GM23338 (cell line): ENCODE measurements around the gene SIN3B. TPM values are rescaled to one million over a fixed set of nuclear protein-coding genes. Genes with fewer than 3 reads are reported as not detected.

Experiments used
- ATAC-seq: fragments of 200-7000 bp; cut with Tn5 transposase; 3 replicates; pipeline ENCODE4 v1.9.1; 2020
- DNase-seq: peaks from one replicate; pipeline ENCODE4 v3.0.0-alpha.2; 2015; ENCODE audit warnings: low spot score
- H2AFZ ChIP-seq: fragments of 200-600 bp; sonication (generic); 2 replicates; pipeline ENCODE4 v1.8.0; 2016; ENCODE audit warnings: antibody characterized with exemption, mild to moderate bottlenecking, moderate library complexity
- H3F3A ChIP-seq: fragments of 200-600 bp; sonication (generic); replicated peaks from 2 replicates; pipeline ENCODE4 v1.8.0; 2017; ENCODE audit warnings: antibody characterized with exemption, mixed run types, low read depth
- H3K27ac ChIP-seq: fragments of 200-600 bp; sonication (generic); 2 replicates; pipeline ENCODE4 v1.6.1; 2016; ENCODE audit warnings: low read depth
- H3K27me3 ChIP-seq: fragments of 200-600 bp; sonication (generic); 2 replicates; pipeline ENCODE4 v1.8.0; 2016; ENCODE audit warnings: mild to moderate bottlenecking, mixed run types, moderate library complexity; ENCODE audit not compliant: insufficient read depth
- H3K36me3 ChIP-seq: fragments of 200-600 bp; sonication (generic); 2 replicates; pipeline ENCODE4 v1.8.0; 2016; ENCODE audit warnings: mild to moderate bottlenecking; ENCODE audit not compliant: insufficient read depth
- H3K4me1 ChIP-seq: fragments of 200-600 bp; sonication (generic); 2 replicates; pipeline ENCODE4 v1.8.0; 2016; ENCODE audit warnings: mild to moderate bottlenecking, moderate library complexity; ENCODE audit not compliant: insufficient read depth
- H3K4me2 ChIP-seq: fragments of 200-600 bp; sonication (generic); 2 replicates; pipeline ENCODE4 v1.7.1; 2017; ENCODE audit warnings: mixed run types
- H3K4me3 ChIP-seq: fragments of 200-600 bp; sonication (generic); 2 replicates; pipeline ENCODE4 v1.6.1; 2016; ENCODE audit warnings: mixed run types
- H3K79me2 ChIP-seq: fragments of 200-600 bp; sonication (generic); replicated peaks from 2 replicates; pipeline ENCODE4 v1.8.0; 2017; ENCODE audit warnings: mild to moderate bottlenecking; ENCODE audit not compliant: insufficient read depth
- H3K9me2 ChIP-seq: fragments of 200-600 bp; sonication (generic); 2 replicates; pipeline ENCODE4 v1.8.0; 2017; ENCODE audit not compliant: insufficient read depth
- H4K20me1 ChIP-seq: fragments of 200-600 bp; sonication (generic); replicated peaks from 2 replicates; pipeline ENCODE4 v1.8.0; 2017; ENCODE audit warnings: mild to moderate bottlenecking; ENCODE audit not compliant: insufficient read depth
- H3K27ac Mint-ChIP-seq: 2 replicates; pipeline ENCODE4 v1.8.0; 2020; ENCODE audit warnings: inconsistent platforms, mild to moderate bottlenecking, moderate library complexity, mixed read lengths
- H3K27me3 Mint-ChIP-seq: 3 replicates; pipeline ENCODE4 v1.8.0; 2022; ENCODE audit warnings: low read depth, mild to moderate bottlenecking, moderate library complexity, mixed read lengths, inconsistent platforms; ENCODE audit not compliant: insufficient read depth, poor library complexity
- H3K36me3 Mint-ChIP-seq: 3 replicates; pipeline ENCODE4 v1.8.0; 2021; ENCODE audit warnings: low read depth, mild to moderate bottlenecking, inconsistent platforms, moderate library complexity, mixed read lengths
- H3K4me1 Mint-ChIP-seq: 3 replicates; pipeline ENCODE4 v1.8.0; 2020; ENCODE audit warnings: mild to moderate bottlenecking, inconsistent platforms, mixed read lengths
- H3K4me3 Mint-ChIP-seq: 3 replicates; pipeline ENCODE4 v1.8.0; 2021; ENCODE audit warnings: moderate library complexity, mild to moderate bottlenecking, inconsistent platforms, mixed read lengths
- H3K9me3 Mint-ChIP-seq: 3 replicates; pipeline ENCODE4 v1.8.0; 2020; ENCODE audit warnings: moderate library complexity, mild to moderate bottlenecking, inconsistent platforms, mixed read lengths
- CREB1 ChIP-seq: fragments of 250-450 bp; sonication (Bioruptor Pico); IDR thresholded peaks from 2 replicates; pipeline ENCODE4 v1.5.0; 2020; ENCODE audit warnings: low read depth, mild to moderate bottlenecking, moderate library complexity
- CTCF ChIP-seq, 2 experiments: fragments of 200-600 bp in 1 of 2; sonication (generic) in 1 of 2; conservative IDR thresholded peaks; 2 replicates each; pipeline versions ENCODE4 v1.5.1 to v1.6.1; 2016 to 2017; ENCODE audit warnings: antibody characterized with exemption in 2 of 2, low read depth in 2 of 2, mild to moderate bottlenecking in 2 of 2, moderate library complexity in 1 of 2
- EZH2phosphoT487 ChIP-seq: fragments of 200-600 bp; sonication (generic); IDR thresholded peaks from one replicate; pipeline ENCODE4 v1.8.1; 2018; ENCODE audit warnings: antibody characterized with exemption; ENCODE audit not compliant: unreplicated experiment
- JUNB ChIP-seq: IDR thresholded peaks from one replicate; pipeline ENCODE4 v1.6.1; 2016; ENCODE audit warnings: antibody characterized with exemption; ENCODE audit not compliant: unreplicated experiment
- NANOG ChIP-seq: IDR thresholded peaks from 2 replicates; pipeline ENCODE4 v1.6.1; 2016; ENCODE audit warnings: antibody characterized with exemption, borderline replicate concordance
- ZNF114 ChIP-seq: fragments of 250-450 bp; sonication (Bioruptor Pico); IDR thresholded peaks from 2 replicates; pipeline ENCODE4 v1.5.0; 2020; ENCODE audit warnings: mild to moderate bottlenecking, moderate library complexity
- ZNF331 ChIP-seq: fragments of 250-450 bp; sonication (Bioruptor Pico); IDR thresholded peaks from 2 replicates; pipeline ENCODE4 v1.5.0; 2020; ENCODE audit warnings: low read depth, mild to moderate bottlenecking, moderate library complexity
- ZNF462 ChIP-seq: fragments of 250-450 bp; sonication (Bioruptor Pico); IDR thresholded peaks from 2 replicates; pipeline ENCODE4 v1.5.0; 2020; ENCODE audit warnings: mild to moderate bottlenecking, moderate library complexity
- polyA plus RNA-seq: library from polyadenylated mRNA; unstranded; fragments of >200 nt; fragmentation: Nextera tagmentation; extraction: Ambion mirVana; gene quantifications from 2 replicates; pipeline ENCODE4 v1.2.1, GENCODE V29; 2016
- total RNA-seq: library from RNA; depleted of rRNA; stranded (reverse); fragments of >200 nt; shearing (Covaris generic); gene quantifications from 2 replicates; pipeline ENCODE4 v1.2.3, GENCODE V29; 2014

The SIN3B gene
- total and polyA plus RNA-seq, 2 experiments from 2014 or later: 37.6 to 68.6 TPM

DNA sequence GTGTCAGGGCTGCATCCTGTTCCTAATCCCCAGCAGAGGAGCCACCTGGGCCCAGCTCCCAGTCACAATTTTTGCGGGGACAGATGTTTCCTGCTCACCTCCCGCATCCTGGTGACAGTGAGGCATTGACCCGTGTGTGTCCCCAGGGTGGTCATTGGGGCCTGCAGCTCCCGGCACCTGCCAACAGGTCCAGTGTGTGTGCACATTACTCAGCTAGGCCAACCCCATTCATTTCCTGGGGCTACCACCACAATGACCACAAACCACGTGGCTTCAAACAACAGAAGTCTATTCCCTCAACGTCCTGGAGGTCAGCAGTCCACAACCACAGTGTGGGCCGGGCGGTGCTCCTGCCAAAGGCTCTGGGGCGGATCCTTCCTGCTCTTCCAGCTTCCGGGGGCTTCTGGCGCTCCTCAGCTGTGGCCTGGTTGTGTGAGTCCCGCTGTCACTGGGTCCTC is 47.7 kb downstream of the SIN3B start:
- Histone ChIP-seq H3K27ac (no peak overlapping the region), H4K20me1 (no peaks in the 10 kb centered on the region; the same call in 1 of the 2 replicates), H3K4me3 (no peak overlapping the region), H3K4me2 (no peak overlapping the region), H3K9me2 (no peaks in the 10 kb centered on the region), H3K79me2 (peaks cover 15% of the 10 kb centered on the region), H2AFZ (no peak overlapping the region), H3K36me3 (peaks cover 2% of the 10 kb centered on the region; the same call in 1 of the 2 replicates), H3K27me3 (no peaks in the 10 kb centered on the region), H3K4me1 (no peaks in the 10 kb centered on the region), H3F3A (no peaks in the 10 kb centered on the region)
- Mint-ChIP-seq H3K9me3 (peaks cover 24% of the 10 kb centered on the region), H3K4me1 (no peaks in the 10 kb centered on the region), H3K36me3 (peaks cover 76% of the 10 kb centered on the region), H3K4me3 (no peak overlapping the region), H3K27me3 (peaks cover 11% of the 10 kb centered on the region), H3K27ac (no peak overlapping the region)
- ATAC-seq (no peak), DNase-seq (no peak)
- TF ChIP-seq JUNB (no peak), ZNF331 (CRISPR knock-in tag) (no peak), CREB1 (CRISPR knock-in tag) (no peak), ZNF114 (CRISPR knock-in tag) (no peak), CTCF (conservative IDR thresholded peaks at IDR 0.05; ENCODE audit: low read depth in 2 of 2) (no peak), NANOG (no peak), ZNF462 (CRISPR knock-in tag) (no peak), EZH2phosphoT487 (no peak)
